HG03521 (cell line): Measurements from ENCODE around the gene PPFIA3.
A peak's percentile ranks its signal among the peaks of the same experiment; 100 is the strongest.
"Not testable (repeated sequence)": the region's sequence is repeated elsewhere in the genome, so short reads cannot be mapped to it uniquely, and the experiment has no call there.

Experiments used
- ATAC-seq: cut with Tn5 transposase; IDR thresholded peaks from one replicate; pipeline ENCODE4 v1.9.1; 2021; ENCODE audit warnings: mild to moderate bottlenecking, moderate library complexity; ENCODE audit not compliant: unreplicated experiment

The PPFIA3 gene

DNA sequence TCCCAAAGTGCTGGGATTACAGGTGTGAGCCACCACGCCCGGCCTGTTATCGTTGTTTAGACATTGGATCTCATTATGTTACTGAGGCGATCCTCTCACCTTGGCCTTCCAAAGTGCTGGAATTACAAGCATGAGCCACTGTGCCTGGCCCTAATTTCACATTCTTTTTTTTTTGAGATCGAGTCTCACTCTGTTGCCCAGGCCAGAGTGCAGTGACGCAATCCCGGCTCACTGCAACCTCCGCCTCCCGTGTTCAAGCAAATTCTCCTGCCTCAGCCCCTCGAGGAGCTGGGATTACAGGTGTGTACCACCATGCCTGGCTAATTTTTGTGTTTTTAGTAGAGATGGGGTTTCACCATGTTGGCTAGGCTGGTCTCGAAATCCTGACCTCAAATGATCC lies 3.9 kb downstream of the PPFIA3 start:
- ATAC-seq: not testable (repeated sequence)

DNA sequence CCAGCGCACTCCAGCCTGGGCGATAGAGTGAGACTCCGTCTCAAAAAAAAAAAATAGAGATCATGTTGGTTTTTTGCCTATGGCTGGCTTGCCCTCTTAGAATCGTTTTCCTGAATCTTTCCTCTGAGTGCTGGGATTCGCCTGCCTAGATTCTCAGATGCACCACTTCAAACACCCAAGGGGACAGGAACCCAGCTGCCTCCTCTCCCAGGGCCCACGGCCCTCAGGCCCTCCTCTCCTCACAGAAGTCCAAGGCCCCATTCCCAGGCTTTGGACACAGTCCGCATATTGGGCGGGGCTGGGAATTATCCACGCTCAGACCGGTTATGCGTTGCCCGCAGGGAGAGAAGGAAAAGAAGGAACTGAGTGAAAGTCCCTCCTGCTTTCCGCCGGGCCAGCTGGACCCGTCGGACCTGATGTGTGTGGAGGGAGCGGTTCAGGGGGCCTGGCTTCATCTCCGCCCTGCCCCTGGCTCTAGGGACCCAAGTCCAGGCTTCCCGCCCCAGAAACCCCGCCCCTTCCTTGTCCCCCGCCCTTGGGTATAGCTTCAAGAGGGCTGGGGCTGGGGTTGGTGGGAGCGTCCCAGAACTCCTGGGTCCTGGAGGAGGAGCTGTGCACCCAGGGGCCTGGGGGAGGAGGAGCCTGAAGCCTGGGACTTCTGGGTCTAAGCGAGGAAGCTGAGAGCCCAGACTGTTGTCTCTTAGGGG lies 5.8 kb downstream of the PPFIA3 start:
- no peak for ATAC-seq

DNA sequence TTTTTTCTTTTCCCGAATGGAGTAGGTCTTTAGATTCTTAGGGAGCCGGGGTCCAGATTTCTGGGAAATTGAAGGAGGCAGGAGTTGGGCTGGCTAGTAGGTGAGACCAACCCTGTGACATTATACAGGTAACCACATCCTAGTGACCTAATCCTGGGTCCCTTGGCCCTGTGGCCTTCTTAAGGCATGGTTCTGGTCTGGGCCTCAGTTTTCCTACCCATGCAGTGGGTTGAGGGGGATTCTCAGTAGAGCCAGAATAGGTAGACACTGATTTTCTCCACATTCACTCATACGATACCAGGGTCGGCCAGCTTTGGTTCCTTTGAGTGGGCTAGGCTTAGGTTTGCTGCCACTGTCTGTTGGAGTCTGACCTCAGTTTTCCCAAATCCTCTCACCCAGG lies 7.2 kb downstream of the PPFIA3 start:
- ATAC-seq: no peak

DNA sequence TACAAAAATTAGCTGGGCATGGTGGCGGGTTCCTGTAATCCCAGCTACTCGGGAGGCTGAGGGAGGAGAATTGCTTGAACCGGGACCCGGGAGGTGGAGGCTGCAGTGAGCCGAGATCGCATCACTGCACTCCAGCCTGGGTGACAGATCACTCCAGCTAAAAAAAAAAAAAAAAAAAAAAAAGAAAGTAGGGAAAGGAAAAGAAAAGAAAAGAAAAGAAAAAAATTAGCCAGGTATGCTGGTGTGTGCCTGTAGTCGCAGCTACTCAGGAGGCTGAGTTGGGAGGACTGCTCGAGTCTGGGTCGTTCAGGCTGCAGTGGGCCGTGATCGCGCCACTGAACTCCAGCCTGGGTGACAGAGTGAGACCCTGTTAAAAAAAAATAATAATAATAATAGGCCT lies 7.9 kb downstream of the PPFIA3 start:
- not testable (repeated sequence) for ATAC-seq

DNA sequence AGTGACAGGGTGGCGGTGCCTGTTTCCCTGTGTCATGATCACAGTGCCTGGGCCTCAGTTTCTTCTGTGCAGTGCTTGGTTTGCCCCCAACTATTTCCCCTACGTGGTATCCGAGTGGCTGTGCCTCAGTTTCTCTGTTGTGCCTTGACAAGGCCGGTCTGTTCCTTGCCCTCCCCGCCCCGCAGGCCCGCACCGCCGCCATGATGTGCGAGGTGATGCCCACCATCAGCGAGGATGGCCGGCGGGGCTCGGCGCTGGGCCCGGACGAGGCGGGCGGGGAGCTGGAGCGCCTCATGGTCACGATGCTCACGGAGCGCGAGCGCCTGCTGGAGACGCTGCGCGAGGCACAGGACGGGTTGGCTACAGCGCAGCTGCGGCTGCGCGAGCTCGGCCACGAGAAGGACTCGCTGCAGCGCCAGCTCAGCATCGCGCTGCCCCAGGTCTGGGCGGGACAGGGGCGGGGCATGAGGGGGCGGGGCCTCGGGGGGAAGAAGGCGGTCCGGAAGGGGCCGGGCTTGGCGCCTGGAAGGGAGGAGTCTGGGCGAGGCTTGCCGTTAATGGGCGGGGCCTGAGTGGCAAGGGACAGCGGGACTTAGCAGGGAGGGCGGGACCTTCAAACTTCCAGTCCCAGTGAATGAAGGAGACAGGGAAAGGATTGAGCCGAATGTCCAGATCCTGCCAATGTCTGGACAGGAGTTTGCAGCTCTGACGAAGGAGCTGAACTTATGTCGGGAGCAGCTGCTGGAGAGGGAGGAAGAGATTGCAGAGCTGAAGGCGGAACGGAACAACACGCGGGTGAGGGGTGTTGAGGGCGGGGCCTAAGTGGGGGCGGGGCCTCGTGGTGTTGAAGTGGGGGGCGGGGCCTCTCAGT lies 8.6 kb downstream of the PPFIA3 start:
- ATAC-seq: peak; percentile 81

DNA sequence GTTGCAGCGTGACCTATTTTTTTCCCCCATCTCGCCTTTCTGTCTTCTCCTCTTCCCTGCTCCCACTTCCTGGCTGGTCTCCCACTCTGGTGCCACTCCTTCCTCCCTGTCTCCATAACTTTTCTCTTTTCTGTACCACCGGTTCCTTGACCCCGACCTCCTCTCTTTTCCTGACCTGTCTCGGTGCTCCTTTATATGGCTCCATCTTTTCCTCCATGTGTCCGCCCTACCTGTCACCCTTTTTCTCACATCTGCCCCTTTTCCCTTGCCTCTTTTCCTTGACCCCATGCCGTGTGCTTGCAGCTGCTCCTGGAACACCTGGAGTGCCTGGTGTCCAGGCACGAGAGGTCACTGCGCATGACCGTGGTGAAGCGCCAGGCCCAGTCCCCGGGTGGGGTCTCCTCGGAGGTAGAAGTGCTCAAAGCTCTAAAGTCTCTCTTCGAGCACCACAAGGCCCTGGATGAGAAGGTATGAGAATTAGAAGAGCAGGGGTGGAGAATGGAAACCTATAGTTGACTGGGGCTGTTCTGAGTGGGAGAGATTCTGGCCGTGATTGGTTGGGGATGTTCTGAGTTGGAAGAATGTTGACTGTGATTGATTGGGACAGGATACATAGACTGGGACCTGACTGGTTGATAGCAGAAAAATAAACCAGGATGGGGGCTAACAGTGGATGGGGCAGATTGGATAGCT lies 9.3 kb downstream of the PPFIA3 start:
- no peak for ATAC-seq

DNA sequence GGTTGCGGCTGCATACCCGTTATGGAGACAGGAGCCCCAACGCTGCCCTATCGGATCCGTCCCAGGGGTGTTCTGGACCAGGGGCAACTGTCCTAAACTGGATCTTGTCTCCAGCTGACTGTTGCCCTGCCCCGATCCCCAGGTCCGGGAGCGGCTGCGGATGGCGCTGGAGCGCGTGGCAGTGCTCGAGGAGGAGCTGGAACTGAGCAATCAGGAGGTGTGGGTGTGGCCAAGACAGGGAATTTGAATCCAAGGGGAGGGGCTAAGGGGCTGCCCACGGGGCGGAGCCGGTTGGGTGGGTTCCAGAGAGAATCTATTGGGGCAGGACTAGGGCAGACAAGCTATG lies 9.9 kb downstream of the PPFIA3 start:
- ATAC-seq: no peak

DNA sequence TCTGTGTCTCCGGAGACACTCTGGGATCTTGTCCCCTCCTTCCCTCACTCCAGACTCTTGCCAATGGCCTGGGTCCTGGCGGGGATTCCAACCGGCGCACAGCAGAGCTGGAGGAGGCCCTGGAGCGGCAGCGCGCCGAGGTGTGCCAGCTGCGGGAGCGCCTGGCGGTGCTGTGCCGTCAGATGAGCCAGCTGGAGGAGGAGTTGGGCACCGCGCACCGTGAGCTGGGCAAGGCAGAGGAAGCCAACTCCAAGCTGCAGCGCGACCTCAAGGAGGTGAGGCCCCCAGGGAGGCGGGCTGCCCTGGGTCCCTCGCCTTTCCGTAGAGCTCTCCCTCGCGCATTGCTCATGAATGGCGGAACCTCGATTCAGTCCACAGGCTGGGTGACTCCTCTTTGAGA lies 11.0 kb downstream of the PPFIA3 start:
- ATAC-seq: no peak

DNA sequence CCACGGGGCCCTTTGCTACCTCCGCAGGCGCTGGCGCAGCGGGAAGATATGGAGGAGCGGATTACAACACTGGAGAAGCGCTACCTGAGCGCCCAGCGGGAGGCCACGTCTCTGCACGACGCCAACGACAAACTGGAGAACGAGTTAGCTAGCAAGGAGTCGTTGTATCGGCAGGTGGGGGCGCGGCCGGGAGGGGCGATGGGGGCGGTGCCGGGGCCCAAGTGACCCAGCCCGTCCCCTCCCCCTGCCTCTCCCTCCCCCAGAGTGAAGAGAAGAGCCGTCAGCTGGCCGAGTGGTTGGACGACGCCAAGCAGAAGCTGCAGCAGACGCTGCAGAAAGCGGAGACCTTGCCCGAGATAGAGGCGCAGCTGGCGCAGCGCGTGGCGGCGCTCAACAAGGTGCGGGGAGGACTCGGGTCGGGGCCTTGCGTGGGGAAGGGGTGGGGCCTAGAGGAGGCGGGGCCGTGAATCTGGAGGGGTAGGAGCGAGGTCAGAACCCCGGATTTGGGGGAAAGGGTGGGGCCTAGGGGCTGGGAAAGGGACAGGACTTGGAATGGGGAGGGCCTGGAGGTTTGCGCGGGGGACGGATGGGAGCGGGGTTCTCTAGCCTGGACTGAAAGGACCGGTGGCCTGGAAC lies 13.7 kb downstream of the PPFIA3 start:
- no peak for ATAC-seq

DNA sequence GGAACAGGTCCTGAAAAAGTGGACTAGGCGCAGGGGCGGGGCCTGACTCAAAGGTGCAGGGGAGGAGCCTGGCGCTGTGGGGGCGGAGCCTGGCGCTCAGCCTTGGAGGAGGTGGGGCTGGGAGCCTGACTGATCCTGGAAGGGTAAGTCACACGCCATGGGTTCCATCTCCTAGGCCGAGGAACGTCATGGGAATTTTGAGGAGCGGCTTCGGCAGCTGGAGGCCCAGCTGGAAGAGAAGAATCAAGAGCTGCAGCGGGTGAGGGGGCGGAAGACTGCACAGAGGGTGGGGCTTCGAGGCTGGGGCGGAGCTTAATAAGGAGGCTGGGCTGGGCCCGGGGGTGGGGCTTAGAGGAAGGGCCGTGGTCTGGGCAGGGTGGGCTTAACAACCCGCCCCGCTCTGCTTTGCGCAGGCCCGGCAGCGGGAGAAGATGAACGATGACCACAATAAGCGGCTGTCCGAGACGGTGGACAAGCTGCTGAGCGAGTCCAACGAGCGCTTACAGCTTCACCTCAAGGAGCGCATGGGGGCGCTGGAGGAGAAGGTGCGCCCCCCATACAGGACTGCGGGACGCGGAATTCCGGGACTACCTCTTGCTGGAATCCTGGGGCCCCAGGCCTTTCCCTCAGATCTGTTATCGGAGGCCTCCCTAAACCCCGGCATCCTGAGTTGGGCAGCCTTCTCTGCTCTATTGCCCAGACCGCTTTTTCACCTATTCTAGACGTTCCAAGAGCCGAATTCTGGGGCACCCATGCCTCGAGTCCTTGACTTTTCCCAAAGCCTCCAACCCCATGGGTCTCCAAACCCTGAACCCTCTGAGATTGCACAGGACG lies 14.5 kb downstream of the PPFIA3 start:
- no peak for ATAC-seq

DNA sequence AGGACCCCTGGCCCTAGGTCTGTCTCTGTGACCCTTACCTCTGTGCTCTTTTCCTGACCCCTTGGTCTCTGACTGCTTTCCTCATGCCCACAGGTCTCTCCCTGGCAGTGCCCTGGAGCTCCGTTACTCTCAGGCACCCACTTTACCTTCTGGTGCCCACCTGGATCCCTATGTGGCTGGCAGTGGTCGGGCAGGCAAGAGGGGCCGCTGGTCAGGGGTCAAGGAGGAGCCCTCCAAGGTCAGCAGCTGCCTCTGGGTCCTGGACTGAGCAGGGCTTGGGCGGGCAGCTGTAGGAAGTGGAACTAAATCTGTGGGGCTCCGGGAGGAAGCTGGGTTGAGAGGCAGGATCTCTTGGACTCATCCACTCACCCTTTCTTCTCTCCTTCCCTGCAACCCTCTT lies 16.3 kb downstream of the PPFIA3 start:
- no peak for ATAC-seq

DNA sequence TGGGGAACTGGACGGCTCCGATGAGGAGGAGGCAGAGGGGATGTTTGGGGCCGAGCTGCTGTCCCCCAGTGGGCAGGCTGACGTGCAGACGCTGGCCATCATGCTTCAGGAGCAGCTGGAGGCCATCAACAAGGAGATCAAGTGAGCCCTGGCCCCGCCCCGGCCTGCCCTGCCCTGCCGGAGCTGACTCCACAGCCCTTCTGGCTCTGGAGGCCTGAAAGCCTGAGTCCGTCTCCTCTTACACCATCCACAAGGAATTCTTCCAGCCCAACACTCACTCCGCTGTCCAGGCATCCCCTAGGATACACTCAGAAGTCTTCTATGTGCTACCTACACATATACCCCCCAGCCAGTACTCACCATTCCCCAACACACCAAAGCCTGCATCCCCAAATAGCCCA lies 17.4 kb downstream of the PPFIA3 start:
- ATAC-seq: no peak

DNA sequence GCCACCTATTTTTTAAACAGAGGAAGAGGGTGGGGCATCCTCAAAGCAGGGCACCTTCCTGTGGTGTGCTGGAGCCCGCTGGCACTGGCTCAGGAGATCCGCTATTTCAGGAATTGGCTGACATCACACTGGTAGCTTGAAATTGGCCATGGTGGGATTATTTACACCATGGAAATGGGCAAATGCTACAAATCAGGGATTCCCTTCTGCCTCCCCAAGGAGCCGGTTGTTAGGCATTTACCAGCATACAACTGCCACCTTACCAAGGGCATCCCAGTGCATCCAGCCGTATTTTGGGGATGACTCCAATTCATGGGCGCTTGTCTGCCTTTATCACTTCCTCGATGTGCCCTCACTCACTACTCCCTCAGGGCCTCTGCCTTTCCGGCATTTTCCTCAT lies 21.6 kb downstream of the PPFIA3 start:
- no peak for ATAC-seq

DNA sequence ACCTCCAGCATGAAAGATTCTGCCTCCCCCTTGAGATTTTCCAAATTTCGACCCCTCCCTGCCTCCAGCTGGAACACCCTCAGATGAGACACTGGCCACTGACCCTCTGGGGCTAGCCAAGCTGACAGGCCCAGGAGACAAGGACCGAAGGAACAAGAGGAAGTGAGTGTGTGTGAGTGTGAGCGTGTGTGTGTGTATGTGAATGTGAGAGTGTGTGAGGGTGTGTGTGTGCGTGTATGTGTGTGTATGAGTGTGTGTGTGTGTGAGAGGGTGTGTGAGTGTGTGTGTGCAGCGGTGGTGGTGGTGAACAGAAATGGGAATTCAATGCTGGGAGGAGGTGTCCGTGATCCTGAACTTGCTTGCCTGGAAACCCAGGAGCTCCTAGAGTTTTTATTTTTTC lies 22.0 kb downstream of the PPFIA3 start:
- ATAC-seq: no peak

DNA sequence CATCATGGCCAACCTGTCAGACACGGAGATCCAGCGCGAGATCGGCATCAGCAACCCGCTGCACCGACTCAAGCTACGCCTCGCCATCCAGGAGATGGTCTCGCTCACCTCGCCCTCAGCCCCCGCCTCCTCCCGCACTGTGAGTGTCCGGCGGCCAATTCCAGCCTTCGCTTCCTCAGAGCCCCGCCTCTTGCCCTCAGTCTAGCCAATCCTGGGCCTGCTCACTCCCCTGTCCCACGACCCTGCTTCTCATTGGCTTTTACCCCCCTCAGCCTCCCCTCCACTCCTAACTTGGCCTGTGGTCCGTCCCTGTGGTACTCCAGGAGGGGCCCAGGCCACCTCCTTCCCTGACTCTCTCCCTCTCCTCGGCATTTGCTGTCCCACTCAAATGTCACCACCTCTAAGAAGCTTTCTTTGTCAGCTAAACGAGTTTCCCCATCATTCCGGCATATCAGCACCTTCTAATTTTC lies 23.6 kb downstream of the PPFIA3 start:
- ATAC-seq: no peak

DNA sequence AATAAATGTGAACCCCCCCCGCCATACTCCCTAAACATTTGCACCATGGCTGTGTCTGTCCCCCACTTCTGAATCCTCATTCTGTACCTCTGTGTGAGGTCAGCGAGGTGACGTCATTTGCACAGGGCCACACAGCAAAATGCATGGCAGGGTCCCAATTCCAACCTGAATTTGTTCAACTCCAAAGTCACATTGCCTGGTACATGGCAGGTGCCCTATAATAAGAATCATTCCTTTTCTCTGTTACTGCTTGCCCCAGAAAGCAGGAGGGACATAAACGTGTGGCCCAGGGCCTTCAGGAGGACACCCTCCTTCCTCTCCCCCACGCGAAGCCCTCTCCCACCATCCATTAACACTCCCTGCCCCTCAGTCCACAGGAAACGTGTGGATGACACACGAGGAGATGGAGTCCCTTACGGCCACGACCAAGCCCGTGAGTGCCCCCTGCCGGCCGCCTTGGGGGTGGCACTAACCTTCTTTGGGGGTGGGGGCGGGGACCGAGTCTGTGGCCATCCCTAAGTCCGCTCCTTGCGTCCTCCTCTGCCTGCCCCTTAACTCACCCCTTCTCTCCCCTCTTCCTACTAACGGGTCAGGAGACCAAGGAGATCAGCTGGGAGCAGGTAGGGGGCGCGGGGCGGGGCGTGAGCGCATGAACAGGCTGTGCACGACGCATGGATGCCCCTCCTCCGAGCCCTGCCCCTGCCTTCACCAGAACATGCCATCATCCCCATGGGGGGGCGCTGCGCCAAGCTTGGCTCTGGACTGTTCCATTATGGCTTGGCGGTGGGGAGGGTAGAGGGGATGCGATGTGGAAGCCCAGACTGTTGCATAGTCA lies 26.4 kb downstream of the PPFIA3 start:
- ATAC-seq: no peak

DNA sequence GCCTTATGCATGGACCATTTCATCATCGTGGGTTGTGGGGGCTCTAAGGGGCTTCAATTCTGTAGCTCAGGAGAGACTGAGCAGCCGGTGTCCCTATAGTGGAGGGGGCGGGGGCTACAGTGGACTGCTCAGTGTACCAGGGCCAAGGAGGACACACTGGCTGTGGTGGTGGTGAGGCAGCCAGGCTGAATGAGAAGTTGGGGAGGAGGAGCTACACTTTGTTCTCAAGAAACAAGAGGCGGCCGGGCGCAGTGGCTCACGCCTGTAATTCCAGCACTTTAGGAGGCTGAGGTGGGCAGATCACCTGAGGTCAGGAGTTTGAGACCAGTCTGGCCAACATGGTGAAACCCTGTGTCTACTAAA lies 27.0 kb downstream of the PPFIA3 start:
- ATAC-seq: not testable (repeated sequence)

DNA sequence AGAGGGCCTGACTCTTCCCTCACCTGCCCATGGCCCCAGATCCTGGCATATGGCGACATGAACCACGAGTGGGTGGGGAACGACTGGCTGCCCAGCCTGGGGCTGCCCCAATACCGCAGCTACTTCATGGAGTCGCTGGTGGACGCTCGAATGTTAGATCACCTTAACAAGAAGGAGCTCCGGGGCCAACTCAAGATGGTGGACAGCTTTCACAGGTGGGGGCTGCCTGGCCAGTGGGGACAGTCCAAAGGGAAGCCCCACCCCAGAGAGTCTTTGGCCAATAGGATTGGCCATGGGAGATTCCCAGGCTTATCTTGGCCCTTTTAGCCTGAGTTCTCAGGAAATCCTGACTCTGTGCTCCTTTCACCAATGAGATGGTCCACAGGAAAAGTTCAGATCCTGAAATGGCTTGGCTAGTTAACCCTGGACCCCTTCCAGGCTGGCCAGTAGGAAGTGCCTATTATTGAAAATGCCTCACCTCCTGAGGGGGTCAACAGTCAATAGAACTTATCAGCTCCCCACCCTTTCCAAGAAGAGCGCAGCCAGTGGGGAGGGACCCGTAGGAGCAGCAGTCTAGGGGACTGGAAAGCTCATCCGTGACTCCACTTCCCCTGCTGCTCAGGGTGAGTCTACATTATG lies 28.8 kb downstream of the PPFIA3 start:
- no peak for ATAC-seq
